ENCODE measurements around the gene CAMK2A.

The CAMK2A gene

DNA sequence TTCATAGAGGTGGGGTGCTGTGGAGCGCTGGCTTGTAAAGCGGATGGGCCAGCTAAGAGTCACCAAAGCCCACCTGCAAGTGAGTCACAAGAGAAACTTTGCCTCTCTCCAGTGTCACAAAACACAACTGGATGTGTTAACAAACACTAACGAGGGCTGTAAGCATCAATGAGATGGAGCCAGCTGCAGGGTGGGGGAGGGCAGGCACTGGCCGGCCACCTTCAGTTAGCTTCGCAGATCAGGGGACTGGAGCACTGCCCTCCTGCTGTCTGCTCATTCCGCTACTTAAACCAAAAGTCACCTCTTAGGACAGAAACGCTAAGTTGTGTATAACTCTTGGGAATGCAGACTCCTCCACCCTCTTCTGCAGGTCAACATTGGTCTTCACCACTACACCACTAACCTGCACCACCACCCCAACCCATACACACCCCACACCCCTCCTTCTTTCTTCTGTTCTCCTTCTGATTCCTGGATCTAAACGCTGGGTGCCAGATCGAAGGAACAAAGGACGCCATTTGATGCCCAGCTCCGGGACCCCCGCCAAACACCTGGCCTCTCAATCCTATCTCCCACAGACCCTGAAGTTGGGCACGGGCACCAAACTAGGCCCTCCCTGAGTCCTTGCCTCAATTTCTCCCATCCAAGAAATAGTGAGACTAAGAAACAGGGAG, 11.1 kb upstream of the CAMK2A start:
- no peak for DNase-seq (ENCODE audit: low read depth in 3 of 3)

DNA sequence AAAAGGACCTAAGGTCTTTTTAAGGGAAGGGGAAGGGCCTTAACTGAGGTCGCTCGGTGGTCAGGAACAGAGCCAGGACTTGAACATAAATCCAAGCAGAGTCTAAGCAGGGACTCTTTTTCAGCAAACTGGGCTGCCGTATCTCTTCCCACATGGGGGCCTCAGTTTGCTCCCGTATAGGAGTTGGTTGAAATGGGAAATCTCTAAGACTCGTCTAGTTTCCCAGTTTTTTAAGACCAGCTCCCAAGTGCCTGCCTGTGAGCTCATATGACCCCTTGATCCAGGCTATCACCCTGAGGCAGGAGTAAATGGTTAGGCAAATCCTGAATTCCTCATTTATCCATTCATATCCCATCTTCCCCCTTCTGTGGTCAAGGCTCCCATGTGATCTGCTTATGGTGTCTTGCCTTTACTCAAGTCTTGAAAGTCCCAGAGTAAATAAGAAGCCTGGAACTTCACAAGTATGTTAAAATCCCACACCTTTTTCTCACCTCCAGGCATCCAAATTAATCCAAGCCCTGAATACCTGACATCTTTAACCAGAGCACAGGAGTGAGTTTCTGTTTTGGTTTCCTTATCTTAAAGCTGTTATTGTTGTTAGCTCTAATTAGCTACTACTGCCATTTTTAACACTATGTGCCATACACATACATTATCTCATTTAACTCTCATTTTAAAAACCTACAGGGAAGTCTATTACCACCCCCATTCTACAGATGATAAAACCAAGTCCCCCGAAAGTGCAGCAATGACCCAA, 10.2 kb upstream of the CAMK2A start:
- DNase-seq (ENCODE audit: low read depth in 3 of 3) = no peak

DNA sequence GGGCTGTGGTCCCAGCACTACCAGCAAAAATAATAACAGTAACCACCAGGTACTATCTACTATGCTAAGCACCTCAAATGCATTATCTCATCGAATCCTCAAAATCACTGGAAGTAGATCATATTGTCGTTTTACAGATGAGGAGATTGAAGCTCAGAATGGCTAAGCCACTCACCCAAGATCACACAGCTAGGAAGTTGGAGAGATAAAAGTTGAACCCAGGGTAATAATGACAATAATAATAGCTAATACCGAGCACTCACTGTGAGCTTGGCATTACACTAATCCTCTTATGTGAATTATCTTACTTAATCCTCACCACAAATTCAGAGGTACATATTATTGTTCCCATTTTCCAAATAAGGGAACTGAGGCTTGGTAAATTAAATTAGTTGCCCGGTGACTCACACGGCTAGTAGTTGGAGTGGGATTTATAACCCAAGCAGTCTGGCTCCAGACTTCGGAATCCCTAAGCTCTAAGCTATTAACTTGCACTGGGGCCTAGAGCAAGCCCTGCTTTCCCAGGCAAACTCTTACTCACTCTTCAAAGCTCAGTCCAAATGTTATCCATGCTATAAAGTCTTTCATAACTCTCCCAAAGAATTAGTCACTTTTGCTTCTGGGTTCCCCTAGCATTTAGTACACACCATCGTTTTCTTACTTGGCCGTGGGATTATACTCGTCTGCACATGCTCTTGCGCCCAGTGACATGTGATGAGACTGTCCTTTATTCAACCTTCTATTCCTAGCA, 9.3 kb upstream of the CAMK2A start:
- DNase-seq (ENCODE audit: low read depth in 3 of 3) = no peak

DNA sequence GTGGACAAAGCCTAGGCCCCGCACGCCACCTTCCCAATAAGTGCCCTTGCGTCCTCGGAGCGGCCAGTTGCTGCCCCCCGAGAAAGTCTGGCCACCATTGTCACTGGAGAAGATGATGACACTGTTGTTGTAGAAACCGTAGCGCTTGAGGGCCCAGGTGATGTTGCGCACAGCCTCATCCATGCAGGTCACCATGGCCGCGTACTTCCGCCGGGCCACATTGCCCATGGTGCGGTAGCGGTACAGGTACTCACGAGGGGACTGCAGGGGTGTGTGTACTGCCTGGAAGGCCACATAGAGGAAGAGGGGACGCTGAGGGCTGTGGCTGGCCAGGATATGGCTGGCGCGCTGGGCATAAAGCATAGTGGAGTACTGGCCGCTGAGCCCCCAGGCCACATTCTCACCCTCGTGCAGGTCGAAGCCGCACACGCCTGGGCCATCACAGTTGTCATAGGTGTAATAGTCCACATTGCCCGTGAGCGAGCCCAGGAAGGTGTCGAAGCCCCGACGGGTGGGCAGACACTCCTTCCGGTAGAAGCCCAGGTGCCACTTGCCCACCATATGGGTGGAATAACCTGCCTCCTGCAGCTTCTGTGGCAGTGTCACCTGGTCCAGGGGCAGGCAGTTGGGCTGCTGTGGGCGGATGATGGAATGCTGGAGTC, 8.5 kb upstream of the CAMK2A start:
- no peak for DNase-seq (ENCODE audit: low read depth in 3 of 3)

DNA sequence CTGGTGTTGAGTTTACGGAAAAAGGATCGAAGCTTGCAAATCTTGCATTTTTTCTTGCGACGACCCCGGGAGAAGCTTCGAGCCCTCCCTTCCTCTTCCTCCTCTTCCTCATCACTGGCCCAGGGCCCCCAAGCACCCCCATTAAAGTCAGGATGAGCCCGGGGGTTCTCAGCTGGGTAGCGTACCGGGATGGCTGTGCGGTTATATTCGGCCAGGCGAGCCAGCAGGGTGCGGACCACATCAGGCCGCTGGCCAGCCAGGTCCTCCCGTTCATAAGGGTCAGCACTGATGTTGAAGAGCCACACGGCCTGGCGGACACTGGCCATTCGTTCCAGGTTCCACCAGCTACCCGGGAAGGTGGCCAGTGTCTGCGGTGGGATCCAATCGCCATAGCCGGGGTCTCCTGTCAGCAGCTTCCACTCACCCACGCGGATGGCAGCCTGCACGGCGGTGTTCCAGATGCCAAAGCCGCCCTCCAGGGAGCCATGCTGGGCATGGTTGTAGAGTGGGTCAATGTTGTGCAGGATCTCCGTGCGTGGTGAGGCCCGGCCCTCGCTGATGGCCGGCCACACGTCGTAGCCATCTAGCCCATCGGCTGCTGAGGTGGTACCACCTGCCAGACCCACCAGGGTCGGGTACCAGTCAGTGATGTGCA, 7.8 kb upstream of the CAMK2A start:
- DNase-seq (ENCODE audit: low read depth in 3 of 3) = no peak

DNA sequence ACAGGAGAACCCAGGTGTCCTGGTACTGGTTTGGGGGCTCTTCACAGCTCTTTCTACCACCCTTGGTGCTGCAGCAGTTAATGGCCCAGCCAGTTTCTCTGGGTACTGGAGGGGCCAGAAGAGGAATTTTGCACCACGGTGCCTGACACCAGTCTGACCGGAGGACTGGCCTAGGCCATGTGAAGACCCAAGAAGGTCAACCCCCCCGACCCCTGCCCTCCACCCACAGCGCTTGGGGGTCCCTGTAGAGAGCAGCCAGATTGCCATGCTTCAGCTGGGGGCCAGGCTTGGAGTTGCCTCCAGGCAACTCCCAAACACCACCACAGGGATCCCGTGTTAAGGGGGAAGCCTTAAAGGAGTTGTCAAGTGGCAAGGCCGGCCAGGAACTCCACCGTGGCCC, 6.9 kb upstream of the CAMK2A start:
- DNase-seq (ENCODE audit: low read depth in 3 of 3) = no peak

DNA sequence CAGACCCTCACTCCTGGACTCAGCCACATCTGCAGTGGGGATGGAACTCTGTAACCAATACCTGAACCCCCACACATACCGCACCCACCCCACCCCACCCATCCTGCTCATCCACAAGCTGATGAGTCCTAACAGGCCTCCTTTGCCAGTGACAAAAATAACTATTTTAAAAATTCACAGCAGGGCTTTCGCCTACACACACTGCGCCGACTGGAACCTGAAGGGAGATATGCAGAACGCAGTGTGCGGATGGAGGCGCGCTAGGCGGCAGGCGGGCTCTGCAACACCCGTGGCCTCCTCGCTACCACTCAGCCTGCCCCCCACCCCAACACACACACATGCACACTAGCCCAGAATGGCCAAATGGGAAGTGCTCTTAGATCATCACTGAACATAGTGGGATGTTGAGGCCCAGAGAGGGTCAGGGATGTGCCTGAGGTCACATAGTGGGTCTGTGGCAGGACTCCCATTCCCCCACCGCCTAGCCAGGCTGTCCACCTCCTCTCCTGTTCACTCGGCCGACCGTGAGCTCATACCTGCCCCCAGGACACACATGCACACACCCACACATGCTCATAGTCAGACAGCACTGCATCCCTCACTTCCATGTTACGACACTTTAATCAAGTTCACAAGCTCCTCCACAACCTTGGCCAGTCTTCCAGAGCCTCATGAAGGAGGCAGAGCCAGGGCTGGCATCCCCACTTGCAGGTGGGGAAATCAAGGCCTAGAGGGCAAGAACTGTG, 6.3 kb upstream of the CAMK2A start:
- DNase-seq (ENCODE audit: low read depth in 3 of 3) = no peak

DNA sequence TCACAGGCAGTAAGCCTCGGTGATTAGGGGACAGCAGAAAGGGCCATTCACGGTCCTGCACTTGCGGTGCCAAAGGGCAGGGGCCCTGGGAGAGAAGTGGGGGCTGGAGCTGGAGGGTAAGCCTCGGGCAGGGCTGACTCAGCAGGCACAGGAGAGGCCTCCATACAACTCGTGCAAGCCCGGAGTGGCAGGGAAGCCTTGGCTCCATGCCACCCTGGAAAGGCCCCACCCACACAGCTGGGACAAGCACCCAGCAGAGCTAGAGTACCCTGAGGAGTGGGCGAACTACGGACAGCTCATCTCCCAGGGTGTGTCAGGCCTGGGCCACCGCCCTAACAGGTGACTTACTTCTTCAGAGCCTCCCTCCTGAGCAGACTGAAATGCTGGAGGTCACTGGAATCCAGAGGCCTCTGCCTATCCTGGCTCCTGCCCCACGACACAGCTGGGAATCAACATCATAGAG, 5.6 kb upstream of the CAMK2A start:
- no peak for DNase-seq (ENCODE audit: low read depth in 3 of 3)

DNA sequence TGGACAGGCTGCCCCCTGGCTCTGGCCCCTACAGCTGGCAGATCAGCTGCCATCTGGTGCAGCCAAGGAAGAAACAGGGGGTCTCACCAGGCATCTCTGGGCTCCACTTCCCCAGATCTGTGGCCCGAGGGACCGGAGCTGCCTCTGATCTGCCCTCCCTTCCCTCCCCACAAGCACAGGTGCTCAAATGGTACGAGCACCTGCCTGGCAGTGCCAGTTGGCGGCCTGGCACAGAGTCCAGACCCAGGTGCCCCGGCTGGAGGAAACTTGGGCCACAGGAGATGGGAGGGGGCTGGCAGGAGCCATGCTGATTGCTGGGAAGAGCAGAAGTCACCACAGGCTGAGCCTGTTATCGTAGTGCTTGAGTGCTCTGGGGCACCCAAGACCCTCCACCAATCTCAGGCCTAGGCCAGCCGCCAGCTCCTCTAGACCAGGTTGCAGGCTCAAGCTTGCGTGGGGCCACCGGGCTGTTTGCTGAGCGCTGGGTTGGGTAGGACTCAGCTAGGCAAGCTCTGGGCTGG, 5.0 kb upstream of the CAMK2A start:
- no peak for DNase-seq (ENCODE audit: low read depth in 3 of 3)

DNA sequence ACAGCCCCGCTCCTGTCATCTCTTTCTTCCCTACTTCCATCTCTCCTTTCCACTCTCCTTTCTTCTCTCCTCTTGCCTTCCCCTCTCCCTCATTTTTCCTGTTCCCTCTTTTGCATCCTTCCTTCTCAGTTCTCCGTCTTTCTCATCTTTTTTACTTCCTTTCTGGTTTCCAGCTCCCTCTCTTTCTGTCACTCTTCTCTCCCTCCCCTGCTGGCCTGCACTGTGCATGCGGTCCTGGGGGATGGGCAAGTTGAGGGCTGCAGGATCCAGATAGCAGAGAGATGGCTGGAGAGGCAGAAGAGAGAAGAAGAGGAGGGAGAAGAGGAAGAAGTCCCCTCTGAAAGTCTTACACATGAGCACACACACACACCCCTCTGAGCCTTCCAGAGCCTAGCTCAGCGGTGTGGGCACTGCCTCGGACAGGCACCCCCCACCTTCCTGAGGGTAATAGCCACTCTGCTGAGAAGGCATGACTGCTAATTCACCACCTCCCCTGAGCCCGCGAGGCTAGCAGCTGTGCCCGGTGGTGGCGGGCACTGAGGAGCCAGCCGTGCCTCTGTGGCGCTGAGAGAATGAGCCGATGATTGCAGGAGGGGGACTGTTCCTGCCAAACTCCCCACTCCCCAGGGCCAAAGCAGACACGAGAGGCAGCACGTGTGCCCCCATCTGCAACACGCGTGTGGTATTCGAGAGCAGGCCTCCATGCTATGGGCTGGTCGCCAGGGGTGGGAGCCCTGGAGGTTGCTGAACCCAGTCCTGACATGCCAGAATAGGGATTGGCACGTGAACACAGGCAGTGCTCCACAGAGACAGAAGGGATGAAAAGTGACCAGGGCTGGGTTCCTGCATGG, 3.7 kb upstream of the CAMK2A start:
- DNase-seq (ENCODE audit: low read depth in 3 of 3) = no peak

DNA sequence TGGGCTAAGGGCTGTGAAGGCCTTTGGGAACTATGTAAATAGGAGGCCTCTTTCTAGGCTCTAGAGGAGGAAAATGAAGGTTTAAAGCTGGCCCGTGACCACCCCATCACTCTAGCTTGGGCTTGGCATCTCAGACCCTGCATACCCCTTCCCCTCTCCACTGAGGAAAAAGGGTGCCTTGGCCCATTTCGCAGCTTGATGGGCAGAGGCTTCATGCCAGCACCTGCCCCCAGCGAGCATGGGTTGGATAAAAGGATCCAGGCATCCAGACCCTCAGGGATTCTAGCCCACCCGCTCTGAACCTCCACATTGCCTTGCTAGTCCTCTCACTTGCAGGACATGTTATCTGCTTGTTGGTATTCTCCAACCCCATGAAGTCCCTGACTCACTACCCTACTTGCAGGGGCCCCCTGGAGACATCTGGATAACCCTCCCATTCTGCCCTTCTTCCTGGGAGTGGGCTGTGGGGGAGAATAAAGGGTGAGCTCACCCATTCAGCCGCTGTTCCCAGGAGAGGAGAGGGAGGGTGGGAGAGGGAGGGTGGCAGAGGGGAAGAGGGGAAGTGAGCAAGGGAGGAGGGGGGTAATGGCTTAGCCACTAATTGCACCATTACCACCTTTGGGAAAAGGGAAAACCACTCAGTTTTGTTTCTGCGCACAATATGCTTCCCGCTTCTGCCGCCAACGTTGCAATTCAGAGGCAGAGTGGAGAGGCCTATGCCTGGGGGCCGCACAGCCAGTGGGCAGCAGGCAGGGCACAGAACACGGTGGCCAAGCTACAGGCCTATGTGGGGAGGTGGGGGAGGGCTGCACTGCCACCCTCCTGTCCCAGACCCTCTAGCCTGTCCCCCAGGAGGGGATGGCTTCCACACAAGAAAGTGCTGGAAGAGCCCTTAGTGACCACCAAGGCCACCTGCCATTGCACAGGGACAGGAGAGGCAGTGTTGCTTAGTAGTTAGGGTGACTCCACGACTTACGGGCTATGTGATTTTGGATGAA, 2.1 kb upstream of the CAMK2A start:
- DNase-seq (ENCODE audit: low read depth in 3 of 3) = no peak

DNA sequence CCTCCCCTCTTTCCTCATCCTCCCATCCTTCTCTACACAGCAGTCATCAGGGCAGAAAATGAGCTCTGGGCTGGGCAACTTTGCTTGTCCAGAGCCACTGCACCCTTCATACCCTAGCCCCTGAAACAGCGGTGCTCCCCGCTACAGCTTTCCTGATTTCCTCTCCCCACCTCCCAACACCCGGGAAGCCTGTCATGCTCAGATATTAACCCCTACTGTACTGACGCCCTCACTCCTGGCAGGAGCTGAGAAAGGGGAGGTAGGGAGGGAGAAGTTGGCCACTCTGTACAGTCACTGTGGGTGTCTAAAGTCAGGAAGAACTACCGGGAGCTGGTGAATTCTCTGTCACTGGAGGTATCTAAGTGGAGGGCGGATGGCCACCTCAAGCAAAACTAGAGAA, 782 bp downstream of the CAMK2A start:
- DNase-seq (ENCODE audit: low read depth in 3 of 3) = no peak

DNA sequence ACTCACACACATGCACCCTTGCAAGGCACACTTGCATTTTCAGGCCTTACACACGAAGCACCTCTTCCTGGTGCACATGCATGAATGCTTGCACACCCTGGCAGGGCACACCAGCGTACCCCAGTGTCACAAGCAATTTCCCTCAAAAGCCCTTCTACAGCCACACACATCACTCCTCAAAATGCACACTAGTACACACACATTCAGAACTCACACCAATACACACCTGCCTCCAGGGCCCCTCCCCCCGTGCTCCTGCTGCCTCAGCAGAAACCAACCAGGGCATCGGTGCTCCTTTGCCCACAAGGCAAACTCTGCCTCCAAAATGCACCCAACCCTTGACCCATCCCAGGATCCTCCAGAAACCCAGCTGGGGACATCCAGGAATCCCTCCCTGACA, 1.2 kb downstream of the CAMK2A start:
- DNase-seq (ENCODE audit: low read depth in 3 of 3) = no peak

DNA sequence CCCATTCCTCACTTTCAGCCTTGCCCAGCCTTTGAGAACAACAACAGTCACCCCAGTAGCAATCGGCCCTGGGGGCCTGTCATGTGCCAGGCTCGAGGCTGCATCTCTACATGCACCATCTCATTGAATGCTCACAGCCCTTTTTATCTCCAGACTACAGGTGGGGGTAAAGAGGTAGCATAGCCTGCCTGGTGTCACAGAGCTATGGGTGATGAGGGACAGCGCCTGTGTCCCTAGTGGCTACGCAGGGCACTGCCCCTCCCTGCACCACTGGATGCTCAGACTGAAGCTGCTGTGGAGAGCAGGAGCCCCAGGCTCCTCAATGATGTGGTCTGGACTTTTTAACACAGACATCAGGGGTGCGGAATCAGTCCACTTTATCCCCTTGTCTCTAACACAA, 2.8 kb downstream of the CAMK2A start:
- DNase-seq (ENCODE audit: low read depth in 3 of 3) = no peak

DNA sequence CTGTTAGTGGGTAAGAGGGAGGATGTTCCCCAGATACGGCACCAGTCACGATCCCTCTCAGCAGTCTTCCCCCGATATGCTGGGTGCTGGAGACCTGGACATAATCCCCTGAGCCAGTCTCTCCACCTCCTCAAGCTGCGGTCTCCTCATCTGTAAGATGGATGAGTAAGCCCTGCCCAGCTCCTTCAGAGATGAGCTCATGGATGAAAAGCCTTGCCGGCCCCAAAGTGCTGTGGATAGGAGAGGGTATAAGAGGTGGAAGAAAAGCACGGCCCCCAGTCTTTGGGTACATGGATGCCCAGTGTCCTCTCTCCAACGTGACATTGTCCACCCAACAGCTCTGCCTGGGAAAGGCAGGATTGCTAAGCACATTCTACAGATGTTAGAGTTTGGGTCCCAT, 4.5 kb downstream of the CAMK2A start:
- no peak for DNase-seq (ENCODE audit: low read depth in 3 of 3)

DNA sequence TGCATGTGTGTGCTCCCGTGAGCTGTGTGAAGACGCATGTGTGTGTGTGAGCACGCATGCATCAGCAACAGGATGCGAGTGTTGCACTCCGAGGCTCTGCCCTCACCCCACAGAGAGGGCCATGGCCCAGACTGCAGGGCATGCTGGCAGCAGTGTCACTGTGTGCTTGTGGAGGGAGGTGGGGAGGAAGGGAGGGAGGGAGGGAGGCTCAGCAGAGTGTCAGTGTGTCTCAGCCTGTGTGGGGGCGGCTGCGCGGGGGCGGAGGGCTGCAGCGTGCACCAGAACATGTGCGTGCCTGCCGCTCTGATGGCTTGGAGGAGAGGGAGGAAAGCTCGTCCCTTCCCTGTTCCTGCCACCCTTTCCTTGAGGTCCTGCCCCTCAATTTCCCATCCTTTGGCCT, 5.3 kb downstream of the CAMK2A start:
- DNase-seq (ENCODE audit: low read depth in 3 of 3) = no peak

DNA sequence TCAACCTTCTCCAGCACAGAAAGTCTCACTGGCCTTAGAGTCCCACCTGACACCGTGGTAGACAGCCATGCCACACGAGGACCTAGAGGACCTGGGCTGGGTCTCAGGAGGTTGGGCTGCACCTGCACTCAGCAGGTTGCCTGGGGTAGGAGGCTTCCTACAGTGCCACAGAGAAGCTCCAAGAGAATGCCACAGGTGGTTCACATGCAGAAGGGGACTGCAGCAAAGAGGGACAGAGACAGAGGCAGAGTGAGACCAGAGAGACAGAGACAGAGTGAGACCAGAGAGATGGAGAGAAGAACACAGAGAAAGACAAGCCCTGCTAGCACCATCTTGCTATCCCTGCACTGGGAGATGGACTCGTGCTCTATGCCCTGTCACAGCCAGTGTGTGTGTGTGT, 5.7 kb downstream of the CAMK2A start:
- DNase-seq (ENCODE audit: low read depth in 3 of 3) = no peak

DNA sequence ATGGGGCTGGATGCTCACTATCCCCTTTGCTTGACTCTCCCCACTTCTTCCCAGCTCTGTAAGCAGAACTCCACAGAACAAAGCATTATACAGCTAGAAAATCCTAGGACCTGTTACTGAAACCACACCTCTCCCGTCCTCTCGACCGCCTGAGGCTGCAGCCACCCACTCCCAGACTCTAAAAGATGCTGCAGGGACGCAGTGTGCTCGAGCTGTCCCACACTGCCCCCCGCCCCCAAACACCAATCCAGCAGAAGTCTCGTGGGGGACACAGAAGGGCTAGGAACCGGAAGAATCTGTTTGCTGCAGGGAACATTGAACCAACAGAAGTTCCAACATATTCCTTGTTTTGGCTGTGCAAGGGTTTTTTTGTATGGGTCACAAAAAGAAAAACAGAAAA, 7.6 kb downstream of the CAMK2A start:
- no peak for DNase-seq (ENCODE audit: low read depth in 3 of 3)
